Neuronal stem cell (in vitro differentiated cells): ENCODE results near the gene CETN2.

Experiments used
- DNase-seq: peaks from one replicate; pipeline ENCODE4 v3.0.0-alpha.2; 2013; ENCODE audit warnings: low spot score
- H2AFZ ChIP-seq: one replicate; pipeline ENCODE4 v1.6.1; 2013; ENCODE audit warnings: mild to moderate bottlenecking, low read length, inconsistent platforms
- H2AK5ac ChIP-seq: 2 replicates; pipeline ENCODE4 v1.6.1; 2013; ENCODE audit warnings: low read depth, mild to moderate bottlenecking, inconsistent platforms, low read length, moderate library complexity, mixed read lengths
- H2BK120ac ChIP-seq: 2 replicates; pipeline ENCODE4 v1.6.1; 2013; ENCODE audit warnings: low read depth, mild to moderate bottlenecking, inconsistent platforms, low read length, moderate library complexity, mixed read lengths
- H2BK12ac ChIP-seq: one replicate; pipeline ENCODE4 v1.6.1; 2013; ENCODE audit warnings: low read length, inconsistent platforms
- H2BK15ac ChIP-seq: 2 replicates; pipeline ENCODE4 v1.6.1; 2013; ENCODE audit warnings: mild to moderate bottlenecking, low read length, inconsistent platforms, mixed read lengths
- H2BK5ac ChIP-seq: one replicate; pipeline ENCODE4 v1.6.1; 2013; ENCODE audit warnings: inconsistent platforms, mild to moderate bottlenecking, low read length, moderate library complexity
- H3K14ac ChIP-seq: one replicate; pipeline ENCODE4 v1.6.1; 2013; ENCODE audit warnings: low read length, inconsistent platforms
- H3K18ac ChIP-seq: 2 replicates; pipeline ENCODE4 v1.6.1; 2013; ENCODE audit warnings: low read length, inconsistent platforms
- H3K23ac ChIP-seq: 2 replicates; pipeline ENCODE4 v1.6.1; 2013; ENCODE audit warnings: low read depth, mild to moderate bottlenecking, mixed read lengths, low read length, inconsistent platforms; ENCODE audit not compliant: poor library complexity
- H3K27ac ChIP-seq: replicated peaks from 3 replicates; pipeline ENCODE4 v1.5.1; 2013; ENCODE audit warnings: low read length, inconsistent platforms
- H3K27me3 ChIP-seq, 3 experiments: 2 replicates each; pipeline ENCODE4 v1.6.1; 2013; ENCODE audit warnings: low read length in 3 of 3, mild to moderate bottlenecking in 2 of 3, inconsistent platforms in 1 of 3, low read depth in 1 of 3, mixed read lengths in 1 of 3, moderate library complexity in 1 of 3; ENCODE audit not compliant: control insufficient read depth in 3 of 3, insufficient read depth in 3 of 3
- H3K36me3 ChIP-seq, 2 donors: replicated peaks in 1 of 2; 2 replicates each; pipeline ENCODE4 v1.6.1; 2013; ENCODE audit warnings: low read length in 2 of 2; ENCODE audit not compliant: control insufficient read depth in 2 of 2, insufficient read depth in 2 of 2
- H3K4ac ChIP-seq: 2 replicates; pipeline ENCODE4 v1.6.1; 2013; ENCODE audit warnings: inconsistent platforms, mild to moderate bottlenecking, low read length, moderate library complexity
- H3K4me1 ChIP-seq, 2 donors: 1 replicate in 1 of 2; 2 replicates in 1 of 2; pipeline ENCODE4 v1.6.1; 2013; ENCODE audit warnings: low read length in 2 of 2, low read depth in 1 of 2; ENCODE audit not compliant: control insufficient read depth in 2 of 2, insufficient read depth in 1 of 2
- H3K4me2 ChIP-seq: one replicate; pipeline ENCODE4 v1.6.1; 2013; ENCODE audit warnings: mild to moderate bottlenecking, low read length, inconsistent platforms; ENCODE audit not compliant: insufficient read depth, poor library complexity, severe bottlenecking
- H3K4me3 ChIP-seq, 2 donors: 2 replicates each; pipeline ENCODE4 v1.5.1; 2013; ENCODE audit warnings: low read length in 2 of 2, mild to moderate bottlenecking in 2 of 2, inconsistent platforms in 1 of 2, moderate library complexity in 1 of 2
- H3K79me1 ChIP-seq: one replicate; pipeline ENCODE4 v1.6.1; 2013; ENCODE audit warnings: low read depth, mild to moderate bottlenecking, inconsistent platforms, low read length, moderate library complexity
- H3K9ac ChIP-seq: one replicate; pipeline ENCODE4 v1.6.1; 2013; ENCODE audit warnings: mild to moderate bottlenecking, low read depth, low read length, inconsistent platforms; ENCODE audit not compliant: poor library complexity
- H3K9me3 ChIP-seq, 2 donors: replicated peaks in 1 of 2; 2 replicates each; pipeline versions ENCODE3 to v1.6.1; 2013; ENCODE audit warnings: low read length in 2 of 2, mild to moderate bottlenecking in 2 of 2, inconsistent platforms in 1 of 2, low read depth in 1 of 2, mixed read lengths in 1 of 2, moderate library complexity in 1 of 2; ENCODE audit not compliant: control insufficient read depth in 2 of 2, insufficient read depth in 1 of 2
- H4K8ac ChIP-seq: one replicate; pipeline ENCODE4 v1.6.1; 2013; ENCODE audit warnings: low read depth, mild to moderate bottlenecking, inconsistent platforms, low read length, moderate library complexity
- H4K91ac ChIP-seq: one replicate; pipeline ENCODE4 v1.6.1; 2013; ENCODE audit warnings: low read length, low read depth, mild to moderate bottlenecking, inconsistent platforms; ENCODE audit not compliant: poor library complexity
- WGBS, 2 donors: extraction: QIAGEN DNeasy Blood & Tissue Kit; methylation state at CpG; one replicate each; pipeline ENCODE4 v1.1.7; 2013; ENCODE audit warnings: missing lambda C conversion rate in 2 of 2, mixed read lengths in 1 of 2; ENCODE audit not compliant: insufficient read length in 2 of 2, insufficient replicate concordance in 1 of 2; ENCODE audit errors: extremely low coverage in 2 of 2; 5-methylcytosine and 5-hydroxymethylcytosine counted together

The CETN2 gene

GRCh38 chrX:152833378-152833777 is 2.8 kb upstream of the CETN2 start:
- no peak overlapping the region for H3K23ac ChIP-seq
- peaks cover 0 to 6% of the 10 kb centered on the region in 2 donors for H3K9me3 ChIP-seq
- no peak overlapping the region for H3K4ac ChIP-seq
- H3K36me3 ChIP-seq, result peaks cover 5 to 40% of the 10 kb centered on the region in 2 donors
- DNase-seq, result no peak
- H2AK5ac ChIP-seq, result no peak overlapping the region
- H3K4me1 ChIP-seq, result peaks cover 0 to 1% of the 10 kb centered on the region in 2 donors
- H3K4me3 ChIP-seq, result no peak overlapping the region
- no peak overlapping the region for H3K4me2 ChIP-seq
- H2BK12ac ChIP-seq, result no peak overlapping the region
- H3K9ac ChIP-seq, result peak overlapping the region; percentile 44
- no peak overlapping the region for H3K18ac ChIP-seq
- H3K27me3 ChIP-seq, result no peaks in the 10 kb centered on the region
- no peak overlapping the region for H3K14ac ChIP-seq
- no peak overlapping the region for H2AFZ ChIP-seq
- H2BK120ac ChIP-seq, result no peak overlapping the region
- no peak overlapping the region for H3K27ac ChIP-seq
- no peak overlapping the region for H4K91ac ChIP-seq
- H2BK5ac ChIP-seq, result no peak overlapping the region
- H2BK15ac ChIP-seq, result no peak overlapping the region
- peaks cover 3% of the 10 kb centered on the region for H3K79me1 ChIP-seq
- H4K8ac ChIP-seq, result no peak overlapping the region
- WGBS, 2 donors, result no CpG with 5 or more reads among the region's 4 CpGs

- Histone ChIP-seq H2BK12ac (no peak overlapping the region), H4K8ac (no peak overlapping the region), H3K4me3 (peak overlapping the region in 1 of 2 donors; percentile 89), H3K18ac (no peak overlapping the region), H3K79me1 (peaks cover 3% of the 10 kb centered on the region), H3K14ac (no peak overlapping the region), H3K9ac (no peak overlapping the region), H4K91ac (no peak overlapping the region), H2BK5ac (no peak overlapping the region), H3K27ac (no peak overlapping the region), H2AFZ (no peak overlapping the region), H3K4ac (no peak overlapping the region), H3K27me3 (no peaks in the 10 kb centered on the region), H3K4me1 (peaks cover 0 to 1% of the 10 kb centered on the region in 2 donors), H3K36me3 (peaks cover 5 to 48% of the 10 kb centered on the region in 2 donors), H2BK120ac (no peak overlapping the region), H3K23ac (no peak overlapping the region), H3K9me3 (peaks cover 0 to 6% of the 10 kb centered on the region in 2 donors), H2AK5ac (no peak overlapping the region), H3K4me2 (no peak overlapping the region), H2BK15ac (no peak overlapping the region)
- WGBS, 2 donors, result no CpG with 5 or more reads among the region's 5 CpGs
- no peak for DNase-seq
Observed at GRCh38 chrX:152832520-152832919, 2.0 kb upstream of the CETN2 start.

- H4K91ac ChIP-seq, result no peak overlapping the region
- H3K4me2 ChIP-seq, result peak overlapping the region; percentile 57
- peak overlapping the region; percentile 60 for H3K9ac ChIP-seq
- H3K27ac ChIP-seq, result no peak overlapping the region
- H2BK120ac ChIP-seq, result no peak overlapping the region
- no peak overlapping the region for H2BK15ac ChIP-seq
- H3K36me3 ChIP-seq, result peaks cover 5 to 54% of the 10 kb centered on the region in 2 donors
- no peak overlapping the region for H3K23ac ChIP-seq
- H4K8ac ChIP-seq, result no peak overlapping the region
- no peak overlapping the region for H3K18ac ChIP-seq
- H3K79me1 ChIP-seq, result peaks cover 3% of the 10 kb centered on the region
- H2BK12ac ChIP-seq, result no peak overlapping the region
- H3K27me3 ChIP-seq, result peaks cover 0 to 2% (median 0%) of the 10 kb centered on the region in 3 experiments
- peak overlapping the region; percentile 81 for H2AFZ ChIP-seq
- H3K14ac ChIP-seq, result no peak overlapping the region
- H3K9me3 ChIP-seq, result peaks cover 0 to 6% of the 10 kb centered on the region in 2 donors
- H2AK5ac ChIP-seq, result no peak overlapping the region
- WGBS, 2 donors, result no CpG with 5 or more reads among the region's 10 CpGs
- H2BK5ac ChIP-seq, result no peak overlapping the region
- H3K4me3 ChIP-seq, result peak overlapping the region; percentile 89 to 91
- peaks cover 0 to 1% of the 10 kb centered on the region in 2 donors for H3K4me1 ChIP-seq
- no peak overlapping the region for H3K4ac ChIP-seq
- no peak for DNase-seq
Observed at GRCh38 chrX:152831391-152831790, 834 bp upstream of the CETN2 start.

- Histone ChIP-seq H3K36me3 (peaks cover 0 to 23% of the 10 kb centered on the region in 2 donors), H3K18ac (no peak overlapping the region), H3K27ac (no peak overlapping the region), H3K4ac (no peak overlapping the region), H3K23ac (no peak overlapping the region), H3K4me1 (no peaks in the 10 kb centered on the region), H3K79me1 (no peaks in the 10 kb centered on the region), H3K14ac (no peak overlapping the region), H4K8ac (no peak overlapping the region), H2BK15ac (no peak overlapping the region), H3K4me2 (no peak overlapping the region), H2BK12ac (no peak overlapping the region), H2AK5ac (no peak overlapping the region), H3K9me3 (no peaks in the 10 kb centered on the region), H2BK120ac (no peak overlapping the region), H3K4me3 (no peak overlapping the region), H3K9ac (no peak overlapping the region), H2AFZ (no peak overlapping the region), H2BK5ac (no peak overlapping the region), H3K27me3 (peaks cover 0 to 24% (median 0%) of the 10 kb centered on the region in 3 experiments), H4K91ac (no peak overlapping the region)
- DNase-seq, result no peak
- WGBS, 2 donors, result no CpG with 5 or more reads among the region's 7 CpGs
Observed at GRCh38 chrX:152824841-152825374, 5.6 kb downstream of the CETN2 start.
